GM19328 (cell line): ENCODE measurements around the gene PLXNA4.

Source experiments
- ATAC-seq: cut with Tn5 transposase; IDR thresholded peaks from one replicate; pipeline ENCODE4 v1.9.1; 2021; ENCODE audit warnings: mild to moderate bottlenecking, moderate library complexity; ENCODE audit not compliant: unreplicated experiment

The PLXNA4 gene

GRCh38 chr7:132476541-132476940, 99.7 kb downstream of the PLXNA4 start:
- ATAC-seq = no peak

- no peak for ATAC-seq
Measured at GRCh38 chr7:132475669-132476116, 100.6 kb downstream of the PLXNA4 start.

GRCh38 chr7:132475037-132475668, 101.1 kb downstream of the PLXNA4 start:
- ATAC-seq = no peak

GRCh38 chr7:132472463-132473120, 103.7 kb downstream of the PLXNA4 start:
- ATAC-seq = no peak

- no peak for ATAC-seq
Measured at GRCh38 chr7:132471515-132471914, 104.8 kb downstream of the PLXNA4 start.

- ATAC-seq = no peak
Measured at GRCh38 chr7:132469681-132470080, 106.6 kb downstream of the PLXNA4 start.

- ATAC-seq = no peak
Measured at GRCh38 chr7:132469264-132469663, 107.0 kb downstream of the PLXNA4 start.

GRCh38 chr7:132466367-132466766, 109.9 kb downstream of the PLXNA4 start:
- no peak for ATAC-seq

GRCh38 chr7:132465516-132465915, 110.8 kb downstream of the PLXNA4 start:
- ATAC-seq = no peak

- no peak for ATAC-seq
Measured at GRCh38 chr7:132464740-132465139, 111.5 kb downstream of the PLXNA4 start.

GRCh38 chr7:132463922-132464321, 112.3 kb downstream of the PLXNA4 start:
- ATAC-seq = no peak

- ATAC-seq = no peak
Measured at GRCh38 chr7:132462478-132462877, 113.8 kb downstream of the PLXNA4 start.

GRCh38 chr7:132461032-132461592, 115.2 kb downstream of the PLXNA4 start:
- no peak for ATAC-seq

- ATAC-seq = no peak
Measured at GRCh38 chr7:132458729-132459128, 117.5 kb downstream of the PLXNA4 start.

- ATAC-seq = no peak
Measured at GRCh38 chr7:132457658-132458057, 118.6 kb downstream of the PLXNA4 start.

- no peak for ATAC-seq
Measured at GRCh38 chr7:132456418-132456817, 119.9 kb downstream of the PLXNA4 start.

GRCh38 chr7:132455378-132455777, 120.9 kb downstream of the PLXNA4 start:
- no peak for ATAC-seq

GRCh38 chr7:132453826-132454225, 122.4 kb downstream of the PLXNA4 start:
- no peak for ATAC-seq

- no peak for ATAC-seq
Measured at GRCh38 chr7:132451161-132451560, 125.1 kb downstream of the PLXNA4 start.

GRCh38 chr7:132450696-132451095, 125.6 kb downstream of the PLXNA4 start:
- ATAC-seq = no peak

GRCh38 chr7:132450188-132450587, 126.1 kb downstream of the PLXNA4 start:
- ATAC-seq = no peak

- no peak for ATAC-seq
Measured at GRCh38 chr7:132446666-132447278, 129.5 kb downstream of the PLXNA4 start.
